Measurements from ENCODE around the gene GAB2. TPM values are rescaled to one million over a fixed set of nuclear protein-coding genes. Genes with fewer than 3 reads are reported as not detected.

The GAB2 gene
- total and polyA plus RNA-seq, 2 experiments from 2014 or later = 4.9 to 10.2 TPM

- TF ChIP-seq CTCF (IDR thresholded peaks at IDR 0.05; ENCODE audit: poor library complexity) = no peak
- TF ChIP-seq EZH2phosphoT487 (IDR thresholded peaks at IDR 0.05; ENCODE audit: low read depth, severe bottlenecking, unreplicated experiment) = no peak
- TF ChIP-seq EZH2 (IDR thresholded peaks at IDR 0.05; ENCODE audit: borderline replicate concordance) = no peak
- WGBS (ENCODE audit: low lambda C conversion rate, missing lambda C conversion rate) = 97% methylated on average over 7 of the region's 7 CpGs
- no peaks in the 10 kb centered on the region for H4K20me1 ChIP-seq (ENCODE audit: insufficient read depth, poor library complexity, severe bottlenecking)
Observed at GRCh38 chr11:78205691-78206090, 211.9 kb downstream of the GAB2 start.

GRCh38 chr11:78205256-78205655, 212.4 kb downstream of the GAB2 start:
- H3K27me3 ChIP-seq = no peaks in the 10 kb centered on the region
- DNase-seq (ENCODE audit: low spot score) = no peak
- H3K9me3 ChIP-seq (ENCODE audit: low read depth) = no peaks in the 10 kb centered on the region
- 98% methylated on average over 4 of the region's 4 CpGs for WGBS (ENCODE audit: low lambda C conversion rate, missing lambda C conversion rate)
- H3K9me2 ChIP-seq (replicated peaks; ENCODE audit: insufficient read depth) = no peaks in the 10 kb centered on the region
- H3K36me3 ChIP-seq (replicated peaks; ENCODE audit: insufficient read depth, low read depth) = no peaks in the 10 kb centered on the region
- H3K4me1 ChIP-seq (ENCODE audit: insufficient read depth) = no peaks in the 10 kb centered on the region
- H3K4me3 ChIP-seq = no peak overlapping the region
- H3K4me2 ChIP-seq = no peak overlapping the region
- H2AFZ ChIP-seq = no peak overlapping the region
- H4K20me1 ChIP-seq (ENCODE audit: insufficient read depth, poor library complexity, severe bottlenecking) = no peaks in the 10 kb centered on the region
- no peaks in the 10 kb centered on the region for H3K79me2 ChIP-seq
- TF ChIP-seq EZH2phosphoT487 (IDR thresholded peaks at IDR 0.05; ENCODE audit: low read depth, severe bottlenecking, unreplicated experiment) = no peak
- no peak for TF ChIP-seq CTCF (IDR thresholded peaks at IDR 0.05; ENCODE audit: poor library complexity)
- TF ChIP-seq EZH2 (IDR thresholded peaks at IDR 0.05; ENCODE audit: borderline replicate concordance) = no peak
- no peak overlapping the region for H3K27ac ChIP-seq

More at GRCh38 chr11:78205691-78206090, 211.9 kb downstream of the GAB2 start:
- no peak overlapping the region for H2AFZ ChIP-seq
- no peaks in the 10 kb centered on the region for H3K27me3 ChIP-seq
- no peak overlapping the region for H3K4me3 ChIP-seq
- no peaks in the 10 kb centered on the region for H3K9me3 ChIP-seq (ENCODE audit: low read depth)
- H3K9me2 ChIP-seq (replicated peaks; ENCODE audit: insufficient read depth) = no peaks in the 10 kb centered on the region
- H3K79me2 ChIP-seq = no peaks in the 10 kb centered on the region
- DNase-seq (ENCODE audit: low spot score) = no peak
- H3K4me2 ChIP-seq = no peak overlapping the region
- no peak overlapping the region for H3K27ac ChIP-seq
- H3K4me1 ChIP-seq (ENCODE audit: insufficient read depth) = no peaks in the 10 kb centered on the region
- H3K36me3 ChIP-seq (replicated peaks; ENCODE audit: insufficient read depth, low read depth) = no peaks in the 10 kb centered on the region

- Histone ChIP-seq H3K27me3 (no peaks in the 10 kb centered on the region), H2AFZ (no peak overlapping the region), H3K36me3 (replicated peaks; ENCODE audit: insufficient read depth, low read depth) (no peaks in the 10 kb centered on the region), H3K27ac (no peak overlapping the region), H3K9me2 (replicated peaks; ENCODE audit: insufficient read depth) (no peaks in the 10 kb centered on the region), H4K20me1 (ENCODE audit: insufficient read depth, poor library complexity, severe bottlenecking) (no peaks in the 10 kb centered on the region), H3K4me2 (no peak overlapping the region), H3K4me1 (ENCODE audit: insufficient read depth) (no peaks in the 10 kb centered on the region), H3K79me2 (no peaks in the 10 kb centered on the region), H3K4me3 (no peak overlapping the region), H3K9me3 (ENCODE audit: low read depth) (no peaks in the 10 kb centered on the region)
- no peak for TF ChIP-seq EZH2phosphoT487 (IDR thresholded peaks at IDR 0.05; ENCODE audit: low read depth, severe bottlenecking, unreplicated experiment)
- no peak for TF ChIP-seq EZH2 (IDR thresholded peaks at IDR 0.05; ENCODE audit: borderline replicate concordance)
- no peak for TF ChIP-seq CTCF (IDR thresholded peaks at IDR 0.05; ENCODE audit: poor library complexity)
- 89% methylated on average over 10 of the region's 10 CpGs for WGBS (ENCODE audit: low lambda C conversion rate, missing lambda C conversion rate)
- no peak for DNase-seq (ENCODE audit: low spot score)
Observed at GRCh38 chr11:78203184-78203583, 214.4 kb downstream of the GAB2 start.

GRCh38 chr11:78202733-78203167, 214.9 kb downstream of the GAB2 start:
- TF ChIP-seq EZH2 (IDR thresholded peaks at IDR 0.05; ENCODE audit: borderline replicate concordance) = no peak
- no peak for TF ChIP-seq CTCF (IDR thresholded peaks at IDR 0.05; ENCODE audit: poor library complexity)
- no peak for TF ChIP-seq EZH2phosphoT487 (IDR thresholded peaks at IDR 0.05; ENCODE audit: low read depth, severe bottlenecking, unreplicated experiment)
- H3K4me1 ChIP-seq (ENCODE audit: insufficient read depth) = no peaks in the 10 kb centered on the region
- no peaks in the 10 kb centered on the region for H3K36me3 ChIP-seq (replicated peaks; ENCODE audit: insufficient read depth, low read depth)
- no peaks in the 10 kb centered on the region for H3K27me3 ChIP-seq
- H4K20me1 ChIP-seq (ENCODE audit: insufficient read depth, poor library complexity, severe bottlenecking) = no peaks in the 10 kb centered on the region
- no peaks in the 10 kb centered on the region for H3K9me2 ChIP-seq (replicated peaks; ENCODE audit: insufficient read depth)
- no peak overlapping the region for H2AFZ ChIP-seq
- no peak for DNase-seq (ENCODE audit: low spot score)
- H3K9me3 ChIP-seq (ENCODE audit: low read depth) = no peaks in the 10 kb centered on the region
- no peak overlapping the region for H3K4me3 ChIP-seq
- 80% methylated on average over 3 of the region's 3 CpGs for WGBS (ENCODE audit: low lambda C conversion rate, missing lambda C conversion rate)
- no peak overlapping the region for H3K27ac ChIP-seq
- H3K79me2 ChIP-seq = no peaks in the 10 kb centered on the region
- H3K4me2 ChIP-seq = no peak overlapping the region

Measured in hepatocyte (in vitro differentiated cells).